Subcutaneous abdominal adipose tissue (tissue), 5 donors: ENCODE measurements around the gene ITGBL1.
A peak's percentile ranks its signal among the peaks of the same experiment; 100 is the strongest.

Experiments used
- H3K27ac ChIP-seq: one replicate; pipeline ENCODE4 v1.7.0; 2013; ENCODE audit warnings: low read depth, mild to moderate bottlenecking, inconsistent platforms, low read length, moderate library complexity
- H3K27me3 ChIP-seq, 5 donors: one replicate each; pipeline ENCODE4 v1.7.0; 2013; ENCODE audit warnings: low read length in 5 of 5, inconsistent platforms in 1 of 5; ENCODE audit not compliant: control insufficient read depth in 5 of 5, insufficient read depth in 4 of 5
- H3K36me3 ChIP-seq, 5 donors: one replicate each; pipeline ENCODE4 v1.7.0; 2013; ENCODE audit warnings: low read length in 5 of 5; ENCODE audit not compliant: control insufficient read depth in 5 of 5, insufficient read depth in 5 of 5
- H3K4me1 ChIP-seq, 5 donors: one replicate each; pipeline ENCODE4 v1.7.0; 2013; ENCODE audit warnings: low read length in 5 of 5, mild to moderate bottlenecking in 3 of 5, moderate library complexity in 1 of 5; ENCODE audit not compliant: control insufficient read depth in 5 of 5, insufficient read depth in 5 of 5
- H3K4me3 ChIP-seq, 5 donors: one replicate each; pipeline ENCODE4 v1.7.0; 2013; ENCODE audit warnings: low read length in 5 of 5, low read depth in 1 of 5
- H3K9ac ChIP-seq, 5 donors: one replicate each; pipeline ENCODE4 v1.7.0; 2013; ENCODE audit warnings: low read length in 5 of 5, mild to moderate bottlenecking in 4 of 5, moderate library complexity in 3 of 5
- H3K9me3 ChIP-seq, 5 donors: one replicate each; pipeline ENCODE4 v1.7.0; 2013; ENCODE audit warnings: low read length in 5 of 5; ENCODE audit not compliant: control insufficient read depth in 5 of 5
- donor health status: healthy.
- donor health status: healthy.
- donor health status: healthy.
- donor health status: healthy.
- donor health status: healthy.

The ITGBL1 gene

GRCh38 chr13:101614491-101614890 is 162.0 kb downstream of the ITGBL1 start:
- H3K4me1 ChIP-seq = no peaks in the 10 kb centered on the region
- no peaks in the 10 kb centered on the region for H3K27me3 ChIP-seq
- no peak overlapping the region for H3K27ac ChIP-seq
- H3K9ac ChIP-seq = no peak overlapping the region
- H3K9me3 ChIP-seq = no peaks in the 10 kb centered on the region
- H3K4me3 ChIP-seq = no peak overlapping the region
- H3K36me3 ChIP-seq = no peaks in the 10 kb centered on the region

- no peak overlapping the region for H3K4me3 ChIP-seq
- no peaks in the 10 kb centered on the region for H3K36me3 ChIP-seq
- H3K27me3 ChIP-seq = no peaks in the 10 kb centered on the region
- H3K9ac ChIP-seq = no peak overlapping the region
- peaks cover 0 to 1% (median 0%) of the 10 kb centered on the region in 5 donors for H3K4me1 ChIP-seq
- H3K9me3 ChIP-seq = no peaks in the 10 kb centered on the region
- H3K27ac ChIP-seq = no peak overlapping the region
These were observed 166.1 kb downstream of the ITGBL1 start for GRCh38 chr13:101618440-101619187.

GRCh38 chr13:101621099-101621498 is 168.6 kb downstream of the ITGBL1 start:
- no peaks in the 10 kb centered on the region for H3K36me3 ChIP-seq
- H3K9me3 ChIP-seq = no peaks in the 10 kb centered on the region
- no peak overlapping the region for H3K4me3 ChIP-seq
- no peak overlapping the region for H3K27ac ChIP-seq
- no peaks in the 10 kb centered on the region for H3K27me3 ChIP-seq
- H3K4me1 ChIP-seq = peaks cover 0 to 13% (median 3%) of the 10 kb centered on the region in 5 donors
- H3K9ac ChIP-seq = no peak overlapping the region

- H3K9ac ChIP-seq = no peak overlapping the region
These were observed 171.2 kb downstream of the ITGBL1 start for GRCh38 chr13:101623470-101624209.

GRCh38 chr13:101624210-101624922 is 171.9 kb downstream of the ITGBL1 start:
- Histone ChIP-seq H3K27ac (no peak overlapping the region), H3K4me3 (peak overlapping the region in 3 of 5 donors; percentile 4 to 15 (median 10)), H3K36me3 (no peaks in the 10 kb centered on the region), H3K9me3 (no peaks in the 10 kb centered on the region), H3K27me3 (no peaks in the 10 kb centered on the region), H3K4me1 (peaks cover 0 to 17% (median 12%) of the 10 kb centered on the region in 5 donors), H3K9ac (no peak overlapping the region)

More at GRCh38 chr13:101623470-101624209, 171.2 kb downstream of the ITGBL1 start:
- Histone ChIP-seq H3K4me1 (peaks cover 0 to 17% (median 12%) of the 10 kb centered on the region in 5 donors), H3K27me3 (no peaks in the 10 kb centered on the region), H3K36me3 (no peaks in the 10 kb centered on the region), H3K4me3 (peak overlapping the region in 3 of 5 donors; percentile 4 to 15 (median 10)), H3K27ac (no peak overlapping the region), H3K9me3 (no peaks in the 10 kb centered on the region)

GRCh38 chr13:101624981-101625380 is 172.5 kb downstream of the ITGBL1 start:
- no peak overlapping the region for H3K27ac ChIP-seq
- no peaks in the 10 kb centered on the region for H3K36me3 ChIP-seq
- H3K9me3 ChIP-seq = no peaks in the 10 kb centered on the region

GRCh38 chr13:101626925-101627555 is 174.6 kb downstream of the ITGBL1 start:
- no peak overlapping the region for H3K27ac ChIP-seq
- H3K4me1 ChIP-seq = peaks cover 0 to 17% (median 12%) of the 10 kb centered on the region in 5 donors
- no peaks in the 10 kb centered on the region for H3K27me3 ChIP-seq
- no peaks in the 10 kb centered on the region for H3K9me3 ChIP-seq
- peak overlapping the region in 4 of 5 donors; percentile 22 to 56 (median 51) for H3K9ac ChIP-seq
- H3K36me3 ChIP-seq = no peaks in the 10 kb centered on the region
- peak overlapping the region; percentile 44 to 59 (median 48) for H3K4me3 ChIP-seq

More at GRCh38 chr13:101624981-101625380, 172.5 kb downstream of the ITGBL1 start:
- Histone ChIP-seq H3K4me1 (peaks cover 0 to 17% (median 12%) of the 10 kb centered on the region in 5 donors), H3K4me3 (no peak overlapping the region), H3K27me3 (no peaks in the 10 kb centered on the region), H3K9ac (no peak overlapping the region)

- H3K9me3 ChIP-seq = no peaks in the 10 kb centered on the region
- no peaks in the 10 kb centered on the region for H3K36me3 ChIP-seq
- no peaks in the 10 kb centered on the region for H3K27me3 ChIP-seq
- H3K27ac ChIP-seq = no peak overlapping the region
- peaks cover 0 to 17% (median 12%) of the 10 kb centered on the region in 5 donors for H3K4me1 ChIP-seq
- H3K9ac ChIP-seq = peak overlapping the region in 1 of 5 donors; percentile 22
- peak overlapping the region; percentile 44 to 59 (median 48) for H3K4me3 ChIP-seq
These were observed 175.1 kb downstream of the ITGBL1 start for GRCh38 chr13:101627556-101627943.

- Histone ChIP-seq H3K9me3 (no peaks in the 10 kb centered on the region), H3K4me3 (no peak overlapping the region), H3K36me3 (no peaks in the 10 kb centered on the region), H3K9ac (no peak overlapping the region), H3K27me3 (no peaks in the 10 kb centered on the region), H3K27ac (no peak overlapping the region), H3K4me1 (peaks cover 0 to 15% (median 10%) of the 10 kb centered on the region in 5 donors)
These were observed 176.4 kb downstream of the ITGBL1 start for GRCh38 chr13:101628900-101629299.
